Nephron (organoid): ENCODE results near the gene ZNF691.

ENCODE experiments used
- H3K27ac Mint-ChIP-seq, 3 experiments: 2 replicates each; pipeline ENCODE4 v1.8.0; 2020; ENCODE audit warnings: mixed read lengths in 3 of 3, mild to moderate bottlenecking in 2 of 3, moderate library complexity in 1 of 3
- H3K27me3 Mint-ChIP-seq: 2 replicates; pipeline ENCODE4 v1.8.0; 2021; ENCODE audit warnings: low read depth, mild to moderate bottlenecking, moderate library complexity, mixed read lengths
- H3K36me3 Mint-ChIP-seq: 2 replicates; pipeline ENCODE4 v1.8.0; 2020; ENCODE audit warnings: low read depth, mixed read lengths
- H3K4me1 Mint-ChIP-seq: 2 replicates; pipeline ENCODE4 v1.8.0; 2020; ENCODE audit warnings: mixed read lengths
- H3K4me3 Mint-ChIP-seq, 3 experiments: 2 replicates each; pipeline ENCODE4 v1.8.0; 2020; ENCODE audit warnings: mild to moderate bottlenecking in 3 of 3, mixed read lengths in 3 of 3, moderate library complexity in 2 of 3
- H3K9me3 Mint-ChIP-seq: 2 replicates; pipeline ENCODE4 v1.8.0; 2020; ENCODE audit warnings: mixed read lengths
- CTCF ChIP-seq, 3 experiments: fragments of 200-600 bp; sonication (generic); IDR thresholded peaks; one replicate each; pipeline ENCODE4 v1.5.0; 2021; ENCODE audit warnings: antibody characterized with exemption in 3 of 3; ENCODE audit not compliant: unreplicated experiment in 3 of 3

Gene ZNF691

GRCh38 chr1:42846257-42847110, at the start of gene ZNF691:
Gene ZNF691 (plus strand): TSS chr1:42846613. CDS start chr1:42849659, 3,046 bp downstream.
- peaks cover 34% of the 10 kb centered on the region for H3K4me1 Mint-ChIP-seq
- peaks cover 42% of the 10 kb centered on the region for H3K36me3 Mint-ChIP-seq
- H3K4me3 Mint-ChIP-seq = peak within 1 kb of the TSS; percentile 96 to 100 (median 97)
- H3K9me3 Mint-ChIP-seq = peaks cover 11% of the 10 kb centered on the region
- TF ChIP-seq CTCF (IDR thresholded peaks at IDR 0.05; ENCODE audit: unreplicated experiment in 3 of 3) = peak; percentile 43 to 49 (median 47)
- H3K27me3 Mint-ChIP-seq = no peaks in the 10 kb centered on the region
- H3K27ac Mint-ChIP-seq = peak within 1 kb of the TSS; percentile 55 to 87 (median 80)

- Mint-ChIP-seq H3K9me3 (no peaks in the 10 kb centered on the region), H3K27me3 (no peaks in the 10 kb centered on the region), H3K4me1 (no peaks in the 10 kb centered on the region), H3K27ac (no peak overlapping the region), H3K4me3 (no peak overlapping the region), H3K36me3 (no peaks in the 10 kb centered on the region)
- TF ChIP-seq CTCF (IDR thresholded peaks at IDR 0.05; ENCODE audit: unreplicated experiment in 3 of 3) = no peak
These were observed 49.0 kb upstream of the ZNF691 start for GRCh38 chr1:42797414-42797813.

- TF ChIP-seq CTCF (IDR thresholded peaks at IDR 0.05; ENCODE audit: unreplicated experiment in 3 of 3) = no peak
- H3K27ac Mint-ChIP-seq = no peak overlapping the region
- no peaks in the 10 kb centered on the region for H3K9me3 Mint-ChIP-seq
- no peaks in the 10 kb centered on the region for H3K36me3 Mint-ChIP-seq
- H3K4me1 Mint-ChIP-seq = no peaks in the 10 kb centered on the region
- no peak overlapping the region for H3K4me3 Mint-ChIP-seq
- H3K27me3 Mint-ChIP-seq = no peaks in the 10 kb centered on the region
These were observed 48.4 kb upstream of the ZNF691 start for GRCh38 chr1:42797979-42798378.

- Mint-ChIP-seq H3K4me1 (peaks cover 10% of the 10 kb centered on the region), H3K9me3 (no peaks in the 10 kb centered on the region), H3K27me3 (no peaks in the 10 kb centered on the region), H3K4me3 (no peak overlapping the region), H3K27ac (no peak overlapping the region), H3K36me3 (peaks cover 31% of the 10 kb centered on the region)
- TF ChIP-seq CTCF (IDR thresholded peaks at IDR 0.05; ENCODE audit: unreplicated experiment in 3 of 3) = no peak
These were observed 44.5 kb upstream of the ZNF691 start for GRCh38 chr1:42801832-42802473.

GRCh38 chr1:42806171-42806570, 40.2 kb upstream of the ZNF691 start:
- Mint-ChIP-seq H3K27ac (no peak overlapping the region), H3K36me3 (peaks cover 54% of the 10 kb centered on the region), H3K27me3 (no peaks in the 10 kb centered on the region), H3K4me3 (no peak overlapping the region), H3K9me3 (no peaks in the 10 kb centered on the region), H3K4me1 (peaks cover 23% of the 10 kb centered on the region)
- TF ChIP-seq CTCF (IDR thresholded peaks at IDR 0.05; ENCODE audit: unreplicated experiment in 3 of 3) = no peak
